Measurements from ENCODE around the gene GRK1.

Gene GRK1

DNA sequence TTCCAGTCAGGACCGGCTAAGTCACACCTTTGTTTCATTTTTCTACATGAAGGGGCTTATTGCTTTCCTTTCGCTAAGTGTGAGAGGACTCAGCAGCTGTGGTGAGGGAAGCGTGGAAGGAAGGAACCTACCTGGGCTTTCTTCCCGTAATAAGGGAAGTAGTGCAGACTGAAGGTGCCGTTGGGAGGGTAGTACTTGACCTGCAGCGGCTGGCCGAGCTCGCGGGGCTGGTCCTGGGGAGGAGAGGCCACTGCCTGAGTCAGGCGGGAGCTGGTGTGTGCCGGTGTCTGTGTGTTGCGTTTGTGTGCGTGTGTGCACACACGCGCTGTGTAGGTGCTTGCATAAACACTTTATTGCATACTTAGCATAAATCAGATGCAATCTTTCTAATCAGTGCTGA lies 16.7 kb upstream of the GRK1 start:
- DNase-seq (ENCODE audit: low spot score): peak; percentile 20

DNA sequence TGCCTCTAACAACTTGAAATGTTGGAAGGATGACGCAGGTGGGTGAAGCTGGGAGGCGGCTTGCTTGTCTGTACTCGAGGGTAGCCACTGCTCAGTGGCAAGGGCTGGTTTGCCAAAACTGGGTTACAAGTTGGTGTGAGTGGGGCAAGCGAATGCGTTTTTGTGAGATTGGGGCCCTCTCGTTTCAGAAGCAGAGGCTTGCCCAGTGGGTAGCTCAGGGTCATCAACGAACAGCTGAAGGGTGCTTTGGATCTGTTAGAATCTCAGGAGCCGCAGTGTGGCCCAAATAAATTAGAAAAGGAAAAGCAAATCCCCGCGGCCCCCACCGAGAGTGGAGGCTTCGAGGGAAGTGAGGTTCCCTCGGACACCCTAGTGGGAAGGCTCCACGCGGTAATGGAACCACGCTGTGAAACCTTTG lies 16.3 kb upstream of the GRK1 start:
- no peak for DNase-seq (ENCODE audit: low spot score)

DNA sequence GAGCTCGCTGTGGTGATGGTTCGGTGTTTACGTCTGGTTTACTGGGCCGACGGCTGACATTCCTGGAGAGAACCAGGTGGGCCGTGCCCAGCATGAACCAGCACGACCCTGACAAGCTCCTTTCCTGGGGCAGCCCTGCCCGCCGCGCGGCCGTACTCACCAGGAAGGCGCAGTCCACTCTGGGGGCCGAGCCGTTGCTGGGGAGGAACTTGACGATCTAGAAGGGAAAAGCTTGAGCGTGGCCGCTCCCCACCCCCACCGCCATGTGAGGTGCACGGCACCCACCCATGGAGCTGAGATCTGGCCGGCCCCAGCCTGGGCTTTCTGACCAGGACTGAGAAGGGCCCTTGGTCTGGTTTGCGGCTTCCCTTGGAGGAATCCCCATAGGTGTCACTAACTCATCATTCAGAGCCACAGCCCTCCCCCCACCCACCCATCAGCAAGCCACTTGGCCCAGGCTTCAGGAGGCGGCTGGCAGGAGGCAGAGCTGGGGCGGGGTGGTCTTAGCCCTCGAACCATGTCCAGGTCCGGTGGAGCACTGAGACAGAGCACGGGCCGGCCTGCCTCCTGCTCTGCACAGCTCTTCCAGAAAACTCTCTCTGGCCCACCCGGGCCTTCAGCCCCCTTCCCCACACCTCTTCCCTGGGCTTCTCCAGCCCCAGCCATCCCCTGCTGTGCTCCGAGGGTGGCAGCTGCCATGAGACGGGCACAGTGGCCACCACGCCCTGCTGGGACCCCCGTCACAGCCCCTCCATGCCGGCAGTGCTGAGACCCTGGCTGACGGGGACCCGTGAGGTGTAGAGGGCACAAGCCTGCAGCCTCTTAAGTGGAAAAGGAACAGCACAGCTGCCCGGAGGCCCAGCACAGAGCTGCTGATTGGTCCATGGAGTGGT lies 15.3 kb upstream of the GRK1 start:
- DNase-seq (ENCODE audit: low spot score): no peak

DNA sequence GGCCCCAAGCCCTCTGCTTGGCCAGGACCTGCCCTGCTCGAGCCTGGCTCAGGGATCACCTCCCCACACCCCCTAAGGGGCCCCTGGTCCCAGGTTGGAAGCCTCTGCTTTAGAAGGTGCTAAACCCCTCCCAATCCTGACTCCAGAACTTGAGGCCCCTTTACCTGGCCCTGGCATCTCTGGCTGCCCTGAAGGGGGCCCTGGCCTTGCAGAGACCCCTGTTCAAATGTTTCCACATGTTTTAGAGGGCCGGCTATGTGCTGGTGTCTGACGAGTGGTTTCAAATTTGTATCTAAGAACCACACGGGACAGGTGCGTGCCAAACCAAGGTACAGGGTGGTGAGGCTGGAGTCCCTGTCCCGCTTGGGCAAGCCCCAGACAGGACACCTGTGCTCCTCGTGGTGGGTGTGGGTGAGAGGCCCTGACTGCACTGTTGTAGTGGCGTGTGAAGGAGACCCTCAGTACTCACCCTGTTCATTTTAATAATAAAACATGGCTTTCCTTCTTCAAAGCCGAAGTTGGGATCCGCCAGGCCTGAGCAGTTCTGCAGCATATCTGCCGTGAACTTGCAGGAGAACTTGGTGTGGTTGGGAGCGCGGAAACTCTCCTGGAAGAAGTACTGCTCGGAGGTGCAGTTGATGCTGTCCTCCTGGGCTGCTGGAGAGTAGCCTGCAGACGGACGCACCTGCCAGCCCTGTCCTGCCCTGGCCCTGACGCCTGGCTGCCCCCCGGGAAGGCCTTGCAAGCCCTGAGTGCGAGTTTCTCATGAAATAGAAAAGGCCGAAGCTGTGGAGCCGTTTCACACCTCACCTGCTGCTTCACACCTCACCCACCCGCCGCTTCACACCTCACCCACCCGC lies 14.4 kb upstream of the GRK1 start:
- no peak for DNase-seq (ENCODE audit: low spot score)

DNA sequence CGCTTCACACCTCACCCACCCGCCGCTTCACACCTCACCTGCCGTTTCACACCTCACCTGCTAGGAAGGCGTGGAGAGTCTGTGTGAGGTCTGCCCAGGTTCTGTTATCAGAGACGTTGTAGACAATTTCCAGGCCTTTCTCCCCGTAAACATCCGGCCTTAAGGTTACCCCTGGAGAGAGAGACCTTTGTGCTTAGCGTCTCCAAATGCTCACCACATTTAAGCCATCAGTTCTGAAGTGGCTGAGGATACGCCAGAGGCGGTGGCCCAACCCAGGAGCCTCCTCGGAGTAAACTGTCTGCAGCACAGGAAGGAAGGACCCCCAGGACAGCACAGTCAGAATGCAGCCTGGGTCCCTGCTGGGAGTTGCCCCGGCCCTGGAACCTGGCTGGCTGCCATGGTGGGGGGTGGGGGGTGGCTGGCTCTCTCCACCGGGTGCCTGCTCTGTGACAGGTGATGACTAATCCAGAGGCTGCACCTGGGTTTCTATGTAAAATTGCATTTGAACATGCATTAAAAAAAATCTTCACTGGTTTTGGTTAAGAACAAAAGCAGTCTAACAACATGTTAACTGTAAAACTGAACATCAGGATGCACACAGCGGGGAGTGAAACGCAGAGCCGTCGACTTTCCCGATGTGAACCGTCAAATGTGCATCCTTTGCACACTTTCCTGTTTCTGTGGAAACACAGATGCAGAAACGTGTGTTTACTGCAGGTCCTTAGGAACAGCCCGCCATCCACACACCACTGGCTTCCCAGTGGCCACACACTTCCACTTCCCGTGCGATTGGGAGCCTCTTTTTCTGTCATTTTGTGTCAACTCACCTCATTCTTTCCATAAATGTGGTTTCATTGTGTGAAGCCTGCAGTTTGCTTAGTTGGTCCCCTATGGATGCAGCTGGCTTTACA lies 13.5 kb upstream of the GRK1 start:
- DNase-seq (ENCODE audit: low spot score): peak; percentile 19

DNA sequence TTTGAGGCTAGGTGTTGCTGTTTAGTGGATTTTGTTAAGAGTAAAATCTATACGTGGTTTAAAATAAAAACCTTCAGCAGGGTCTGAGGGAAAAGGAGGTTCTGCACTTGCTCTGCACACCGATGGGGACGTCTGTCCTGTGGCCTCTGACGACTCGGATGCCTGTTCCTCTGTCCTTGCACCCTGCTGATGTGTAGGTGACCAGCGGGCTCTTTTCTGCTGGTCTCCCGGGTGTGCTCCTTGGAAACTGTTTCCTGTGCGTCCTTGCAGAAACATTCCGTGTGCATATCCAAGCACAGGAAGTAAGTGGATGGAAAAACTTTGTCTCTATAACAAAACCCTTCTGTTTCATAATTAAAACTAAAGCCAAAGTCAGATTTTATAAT lies 12.9 kb upstream of the GRK1 start:
- no peak for DNase-seq (ENCODE audit: low spot score)

DNA sequence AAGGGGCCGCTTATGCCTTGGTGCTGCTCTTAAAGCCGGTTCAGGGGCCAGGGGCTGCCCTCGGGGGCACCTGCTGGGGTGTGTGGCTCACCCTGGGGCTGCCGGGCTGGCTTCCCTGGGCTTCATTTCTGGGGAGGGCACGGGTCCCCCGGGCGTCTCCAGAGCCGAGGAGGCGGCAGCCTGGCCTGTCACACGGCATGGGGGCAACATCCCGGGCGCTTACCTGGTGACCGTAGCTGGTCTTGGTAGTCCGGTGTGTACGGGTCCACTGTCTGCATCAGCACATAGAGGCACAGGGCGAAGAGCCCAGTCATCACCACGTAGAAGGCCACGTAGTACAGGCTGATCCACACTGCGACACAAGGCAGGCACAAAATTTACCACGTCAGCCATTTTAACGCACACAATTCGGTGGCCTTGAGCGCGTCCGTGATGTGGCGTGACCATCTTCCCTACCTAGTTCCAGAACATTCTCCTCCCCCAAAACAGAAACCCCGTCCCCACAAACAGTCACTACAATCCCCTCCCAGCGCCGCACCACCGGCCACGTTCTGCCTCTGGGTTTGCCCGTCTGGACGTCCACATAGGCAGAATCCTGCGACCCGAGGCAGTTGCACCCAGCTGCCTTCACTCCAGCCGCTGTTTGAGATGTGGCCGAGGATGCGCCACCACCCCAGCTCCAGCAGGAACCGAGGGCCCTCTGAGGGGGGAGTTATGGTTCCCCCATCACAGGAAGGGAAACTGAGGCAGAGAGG lies 12.3 kb upstream of the GRK1 start:
- DNase-seq (ENCODE audit: low spot score): no peak

DNA sequence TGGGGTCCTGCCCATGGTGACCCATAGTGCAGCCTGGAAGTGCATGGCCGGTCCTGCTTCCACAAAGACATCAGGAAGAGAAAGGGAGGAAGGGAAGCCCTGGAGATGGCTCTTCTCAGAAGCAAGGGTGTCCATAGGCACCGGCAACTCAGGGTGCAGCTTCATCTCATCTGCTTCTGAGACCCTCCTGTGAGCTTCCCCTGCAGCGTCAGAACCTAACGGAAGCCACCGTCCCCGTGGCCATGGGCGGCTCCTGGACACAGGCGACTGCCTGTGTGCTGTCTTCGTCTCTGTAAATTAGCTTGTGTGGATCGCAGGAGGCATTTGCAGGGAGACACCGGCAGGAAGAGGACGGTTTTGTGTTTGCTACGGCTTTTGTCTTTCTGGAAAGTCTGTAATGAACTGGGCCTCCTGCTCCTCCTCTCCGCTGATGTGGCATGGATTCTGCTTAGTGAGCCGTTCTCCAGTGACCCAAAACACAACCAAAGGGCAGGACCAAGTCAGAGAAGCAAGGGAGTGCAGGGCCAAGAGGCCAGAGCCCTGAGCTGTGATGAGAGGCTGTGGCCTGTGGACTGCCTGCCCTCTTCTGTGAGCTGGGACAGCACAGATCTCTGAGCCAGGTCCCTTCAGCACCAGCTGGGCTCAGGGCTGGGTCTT lies 11.5 kb upstream of the GRK1 start:
- DNase-seq (ENCODE audit: low spot score): peak; percentile 2

DNA sequence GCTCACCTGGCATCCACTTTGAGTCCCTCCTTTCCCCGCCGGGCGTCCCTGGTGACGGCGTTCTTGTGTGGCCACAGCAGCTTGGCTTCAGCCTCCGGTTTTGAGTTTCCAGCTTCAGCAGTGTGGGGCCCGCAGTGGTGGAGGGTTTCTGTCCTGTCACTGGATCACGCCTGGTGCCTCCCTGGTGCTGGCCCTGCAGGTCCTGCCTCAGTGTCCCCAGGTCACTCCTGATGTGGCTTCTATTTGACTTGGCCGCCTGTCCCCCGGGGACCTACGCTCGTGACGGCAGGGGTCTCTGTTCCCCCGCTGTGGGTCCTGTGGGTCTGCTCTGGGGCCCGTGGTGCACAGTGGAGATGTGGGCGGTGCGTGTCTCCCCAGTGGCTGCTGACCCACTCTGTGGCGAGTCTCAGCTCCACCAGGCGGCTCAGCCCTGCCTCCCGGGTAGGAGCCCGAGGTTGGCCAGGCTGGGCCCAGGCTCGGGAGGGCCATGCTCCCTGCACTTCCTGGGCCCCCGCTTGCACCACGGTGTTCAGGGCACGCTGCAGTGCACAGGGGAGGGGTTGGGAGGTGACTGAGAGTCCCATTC lies 10.9 kb upstream of the GRK1 start:
- DNase-seq (ENCODE audit: low spot score): no peak

DNA sequence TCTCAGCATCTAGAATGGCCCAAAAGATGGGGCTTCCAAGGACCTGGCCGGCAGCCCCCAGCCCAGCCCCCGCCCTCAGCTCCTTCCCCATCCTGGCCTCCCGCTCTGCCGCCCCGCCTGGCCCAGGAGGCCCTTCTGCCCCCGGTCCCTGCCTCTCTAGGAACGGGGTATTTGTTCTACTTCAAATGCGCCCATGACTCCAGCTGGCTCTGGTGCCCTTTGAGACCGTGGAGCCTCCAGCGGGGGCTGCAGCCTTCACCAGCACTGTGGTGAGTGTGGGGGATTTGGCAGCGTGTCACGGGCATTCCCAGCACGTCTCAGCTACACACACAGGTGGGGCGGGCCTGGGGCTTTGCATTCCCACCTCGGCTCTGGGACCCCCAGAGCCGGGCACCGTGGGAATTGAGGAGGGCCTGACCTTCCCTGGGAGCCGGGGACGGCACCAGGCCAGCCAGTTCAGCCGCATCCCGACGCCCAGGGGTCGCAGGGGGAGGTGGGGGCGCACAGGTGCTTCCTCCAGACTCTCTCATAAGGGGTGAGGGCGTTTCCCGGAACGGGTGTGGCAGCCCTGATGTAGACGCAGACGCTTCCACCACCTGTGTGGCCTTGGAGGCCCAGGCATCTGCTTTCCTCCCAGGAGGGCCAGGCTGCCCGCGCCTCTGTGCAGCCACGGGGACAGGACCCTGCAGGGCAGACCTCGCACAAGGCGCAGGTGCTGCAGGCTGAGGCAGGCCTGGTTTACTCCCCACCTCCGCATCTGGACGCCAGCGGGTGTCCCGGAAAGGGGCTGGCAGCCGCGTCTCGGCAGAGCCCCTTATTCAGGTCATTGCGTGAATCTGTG lies 10.0 kb upstream of the GRK1 start:
- DNase-seq (ENCODE audit: low spot score): no peak

DNA sequence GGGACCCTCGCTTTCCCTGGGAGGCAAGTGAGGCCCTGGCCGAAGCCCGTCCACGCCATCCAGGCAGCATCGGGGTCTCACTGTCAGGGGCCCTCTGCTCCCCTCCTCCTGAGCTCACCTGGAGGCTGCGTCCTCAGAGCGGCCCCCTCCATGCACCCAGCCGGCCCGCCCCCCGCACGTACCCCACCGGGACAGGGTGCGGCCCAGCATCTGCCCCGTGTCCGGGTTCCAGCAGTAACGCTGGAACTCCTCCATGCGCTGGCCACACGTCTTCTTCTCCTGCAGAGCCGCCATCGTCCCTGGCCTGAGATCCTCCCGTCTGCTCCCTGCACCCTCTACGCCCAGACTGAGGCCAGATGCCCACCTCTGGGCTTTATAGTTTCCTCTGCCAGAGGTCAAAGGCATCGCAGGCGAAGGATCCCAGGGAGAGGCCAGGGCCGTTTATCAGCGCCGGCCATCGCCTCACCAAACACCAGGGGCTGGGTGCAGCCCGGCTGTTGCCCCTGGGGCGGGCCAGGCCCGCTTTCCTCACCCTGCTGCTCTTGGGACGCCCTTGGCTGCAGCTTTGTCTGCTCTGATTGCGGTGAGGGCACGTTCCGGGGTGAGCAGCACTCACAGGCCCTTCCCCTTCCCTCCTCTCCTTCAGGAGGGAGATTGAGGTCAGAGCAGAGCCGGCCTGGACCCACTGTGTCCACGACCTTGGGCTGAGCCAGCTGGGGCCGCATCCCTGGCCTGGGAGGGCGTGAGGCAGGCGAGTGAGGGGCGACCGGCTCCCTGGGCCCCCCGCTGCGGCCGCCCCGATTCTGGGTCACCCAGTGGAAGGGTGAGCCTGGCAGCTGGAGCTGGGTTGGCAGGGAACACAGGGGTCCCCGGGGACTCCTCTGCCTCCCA lies 8.9 kb upstream of the GRK1 start, which contains the start of gene ATP4B:
ATP4B (minus strand) TSS at position 348 of the 891 bp plus-strand sequence; CDS start at position 294, 54 bp downstream.
- no peak for DNase-seq (ENCODE audit: low spot score)

DNA sequence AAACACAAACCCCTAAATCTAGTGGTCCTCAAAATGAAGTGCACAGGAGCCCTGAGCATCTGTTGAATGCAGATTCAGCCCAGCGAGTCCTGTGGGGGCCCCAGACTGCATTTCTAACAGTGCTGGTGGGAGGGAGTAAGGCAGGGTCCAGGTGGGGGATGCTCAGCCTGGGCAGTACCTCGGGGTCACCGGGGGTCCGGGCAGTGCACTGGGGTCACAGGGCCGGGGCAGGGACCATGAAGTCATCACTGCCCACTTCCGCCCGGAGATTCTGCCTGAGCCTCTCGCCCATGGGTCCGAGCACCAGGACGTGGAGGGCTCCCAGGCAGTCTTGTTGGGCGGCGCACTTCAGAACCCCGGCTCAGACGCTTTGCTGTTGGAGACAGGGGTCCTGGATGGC lies 8.2 kb upstream of the GRK1 start:
- DNase-seq (ENCODE audit: low spot score): no peak

DNA sequence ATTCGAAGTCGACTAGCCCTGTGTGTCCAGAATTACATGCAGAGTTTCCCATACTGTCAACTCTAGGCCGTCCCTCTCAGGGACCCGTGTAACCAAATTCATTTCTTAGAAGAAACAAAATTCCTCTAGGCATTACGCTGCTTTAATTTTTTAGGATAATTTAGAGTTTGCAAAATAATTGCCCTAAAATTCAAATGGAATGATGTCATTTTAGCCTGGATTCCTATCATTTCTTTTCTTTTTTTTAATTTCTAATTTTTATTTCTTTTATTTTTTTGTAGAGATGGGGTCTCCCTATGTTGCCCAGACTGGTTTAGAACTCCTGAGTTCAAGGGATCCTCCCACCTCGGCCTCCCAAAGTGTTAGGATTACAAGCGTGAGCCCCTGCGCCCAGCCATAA lies 7.7 kb upstream of the GRK1 start:
- DNase-seq (ENCODE audit: low spot score): no peak

DNA sequence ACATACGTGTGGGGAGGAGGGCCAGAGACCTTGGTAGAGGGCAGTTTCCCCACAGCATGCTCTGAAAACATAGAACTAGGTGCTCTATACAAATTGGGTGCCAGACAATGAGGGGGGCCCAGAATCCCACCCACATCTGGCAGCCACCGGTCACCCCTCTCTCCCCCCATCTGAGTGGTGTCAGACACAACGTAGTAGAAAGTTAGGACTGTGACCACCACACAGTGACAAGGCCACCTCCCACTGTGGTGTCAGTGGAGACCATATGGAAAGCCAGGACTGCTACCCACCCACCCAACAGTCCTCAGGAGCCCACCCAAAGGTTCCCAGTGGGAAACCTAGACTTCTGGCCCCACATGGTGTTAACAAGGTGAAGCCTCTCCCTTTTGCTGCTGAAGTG lies 7.0 kb upstream of the GRK1 start:
- no peak for DNase-seq (ENCODE audit: low spot score)

DNA sequence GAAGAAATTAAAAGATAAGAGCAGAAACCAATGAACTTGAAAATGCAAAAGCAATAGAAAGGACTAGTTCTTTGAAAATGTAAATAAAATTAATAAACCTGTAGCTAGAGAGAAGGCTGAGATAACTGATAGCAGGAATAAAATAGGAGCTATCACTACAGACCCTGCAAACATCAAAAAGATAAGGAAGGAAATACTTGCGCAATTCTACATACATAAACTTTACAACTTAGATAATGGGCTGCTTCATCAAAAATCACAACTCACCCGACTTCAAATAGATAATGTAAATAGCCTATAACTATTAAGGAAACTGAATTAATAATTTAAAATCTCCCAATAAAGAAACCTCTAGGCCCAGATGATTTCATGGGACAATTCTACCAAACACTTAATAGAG lies 5.5 kb upstream of the GRK1 start:
- no peak for DNase-seq (ENCODE audit: low spot score)

DNA sequence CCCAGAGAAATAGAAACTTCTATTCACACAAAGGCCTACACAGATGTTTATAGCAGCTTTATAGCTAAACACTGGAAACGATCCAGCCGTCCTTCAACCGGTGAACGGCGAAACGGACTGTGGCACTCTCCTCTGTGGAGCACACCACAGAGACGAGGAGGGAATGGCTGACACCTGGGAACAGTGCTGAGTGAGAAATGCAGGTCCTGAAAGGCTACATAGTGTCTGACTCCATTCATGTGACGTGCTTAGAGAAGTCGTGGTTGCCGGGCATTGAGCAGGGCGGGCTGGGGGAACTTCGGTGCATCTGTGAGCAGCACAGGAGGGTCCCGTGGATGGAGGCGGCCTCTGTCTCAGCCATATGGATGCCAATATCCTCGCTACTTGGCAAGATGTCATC lies 3.1 kb upstream of the GRK1 start:
- no peak for DNase-seq (ENCODE audit: low spot score)

DNA sequence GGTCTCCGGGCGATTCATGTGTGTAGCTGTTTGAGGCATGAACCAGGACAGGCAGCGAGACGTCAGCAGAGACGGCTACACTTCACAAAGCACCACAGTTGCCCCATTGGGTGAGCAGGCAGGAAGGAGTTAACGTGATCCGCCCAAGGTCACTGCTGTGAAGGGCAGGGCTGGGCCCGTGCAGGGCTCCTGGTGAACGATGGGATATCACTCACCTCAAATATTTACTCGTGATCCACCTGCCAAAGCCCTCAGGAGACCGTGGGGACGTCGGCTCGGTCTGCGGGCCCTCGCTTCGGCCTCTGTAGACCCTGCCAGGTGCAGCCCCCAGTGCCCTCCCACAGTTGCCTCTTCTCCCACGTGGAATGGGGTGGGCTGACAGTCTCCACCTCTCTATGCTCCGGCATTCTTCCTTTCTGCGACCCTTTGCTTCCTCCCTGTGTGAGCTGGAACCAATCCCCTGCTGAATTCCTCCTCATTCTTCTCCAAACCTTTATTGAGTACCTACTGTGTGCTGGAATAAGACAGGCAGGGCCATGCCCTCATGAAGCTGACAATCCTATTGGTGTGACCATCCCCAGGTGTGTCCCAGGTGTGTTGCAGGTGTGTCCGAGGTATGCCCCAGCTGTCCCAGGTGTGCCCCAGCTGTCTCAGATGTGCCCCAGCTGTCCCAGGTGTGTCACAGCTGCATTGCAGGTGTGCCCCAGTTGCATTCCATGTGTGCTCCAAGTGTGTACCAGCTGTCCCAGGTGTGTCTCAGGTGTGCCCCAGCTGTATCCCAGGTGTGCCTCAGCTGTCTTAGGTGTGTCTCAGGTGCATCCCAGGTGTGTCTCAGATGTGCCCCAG lies 2.0 kb upstream of the GRK1 start:
- no peak for DNase-seq (ENCODE audit: low spot score)

Data from kidney tubule cell (primary cell).